OCI-LY3 (cell line): ENCODE data around the gene PALMD.

Experiments
- EZH2phosphoT487 ChIP-seq: fragments of 200-600 bp; shearing (Covaris generic); IDR thresholded peaks from 2 replicates; pipeline ENCODE4 v1.6.1; 2018; ENCODE audit warnings: antibody characterized with exemption, mixed run types, low read depth
- TF ChIP-seq, protein P1 (sequence below): fragments of 200-600, 300-600 bp; sonication (generic); IDR thresholded peaks from 2 replicates; pipeline ENCODE4 v1.5.1; 2014; ENCODE audit warnings: antibody characterized with exemption, low read length, low read depth

DNA sequence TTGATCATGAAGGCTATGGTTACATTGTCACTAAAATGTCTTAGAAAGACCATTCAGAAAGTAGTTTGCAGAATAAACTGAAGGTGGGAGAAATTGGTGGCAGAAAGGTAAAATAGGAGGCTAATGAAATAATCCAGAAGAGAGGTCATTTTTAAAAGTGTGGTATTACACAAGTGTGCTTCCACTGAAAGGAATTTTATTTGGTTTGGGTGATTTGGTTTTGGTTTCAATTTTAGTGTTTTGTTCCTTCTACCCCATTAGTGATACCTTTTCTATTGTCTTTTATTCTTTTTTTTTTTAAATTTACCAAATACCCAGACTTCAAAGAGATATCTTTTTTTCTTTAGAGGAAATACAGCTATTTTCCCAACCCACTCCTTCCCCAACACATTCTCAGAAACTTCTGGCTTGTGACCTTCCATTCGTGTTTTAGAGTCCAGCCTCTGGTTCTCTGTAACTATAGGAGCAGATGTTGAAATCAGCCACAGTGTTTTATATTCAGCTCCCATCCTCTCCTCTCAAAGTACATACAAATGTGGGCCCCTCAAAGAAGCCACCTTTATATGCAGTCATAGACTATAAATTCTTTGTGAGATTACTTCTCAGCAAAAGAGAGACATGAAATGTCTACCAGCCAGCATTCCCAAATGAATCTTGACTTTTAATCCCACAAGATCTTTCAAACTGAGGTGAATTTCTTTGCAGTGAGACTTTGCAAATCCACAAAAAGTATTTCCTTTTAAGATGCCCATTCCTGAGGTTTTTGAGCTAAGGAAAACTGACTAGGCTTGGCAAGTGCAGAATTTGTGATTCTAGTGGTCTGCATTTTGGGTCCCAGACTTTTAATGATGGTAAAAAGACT is 42.0 kb upstream of the PALMD start:
- TF ChIP-seq, protein P1, sequence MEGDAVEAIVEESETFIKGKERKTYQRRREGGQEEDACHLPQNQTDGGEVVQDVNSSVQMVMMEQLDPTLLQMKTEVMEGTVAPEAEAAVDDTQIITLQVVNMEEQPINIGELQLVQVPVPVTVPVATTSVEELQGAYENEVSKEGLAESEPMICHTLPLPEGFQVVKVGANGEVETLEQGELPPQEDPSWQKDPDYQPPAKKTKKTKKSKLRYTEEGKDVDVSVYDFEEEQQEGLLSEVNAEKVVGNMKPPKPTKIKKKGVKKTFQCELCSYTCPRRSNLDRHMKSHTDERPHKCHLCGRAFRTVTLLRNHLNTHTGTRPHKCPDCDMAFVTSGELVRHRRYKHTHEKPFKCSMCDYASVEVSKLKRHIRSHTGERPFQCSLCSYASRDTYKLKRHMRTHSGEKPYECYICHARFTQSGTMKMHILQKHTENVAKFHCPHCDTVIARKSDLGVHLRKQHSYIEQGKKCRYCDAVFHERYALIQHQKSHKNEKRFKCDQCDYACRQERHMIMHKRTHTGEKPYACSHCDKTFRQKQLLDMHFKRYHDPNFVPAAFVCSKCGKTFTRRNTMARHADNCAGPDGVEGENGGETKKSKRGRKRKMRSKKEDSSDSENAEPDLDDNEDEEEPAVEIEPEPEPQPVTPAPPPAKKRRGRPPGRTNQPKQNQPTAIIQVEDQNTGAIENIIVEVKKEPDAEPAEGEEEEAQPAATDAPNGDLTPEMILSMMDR, result no peak
- TF ChIP-seq EZH2phosphoT487, result no peak
